ENCODE measurements around the gene LPIN2. TPM values are rescaled to one million over a fixed set of nuclear protein-coding genes. Genes with fewer than 3 reads are reported as not detected.

The LPIN2 gene
- total and polyA plus RNA-seq, 2 experiments from 2014 or later = 9.0 to 10.8 TPM

GRCh38 chr18:2985628-2986027 is 27.3 kb downstream of the LPIN2 start:
- H3K27ac Mint-ChIP-seq = no peak overlapping the region
- Histone ChIP-seq H3K27ac (ENCODE audit: low read depth) (no peak overlapping the region), H3K9me2 (ENCODE audit: insufficient read depth) (no peaks in the 10 kb centered on the region), H3K79me2 (replicated peaks; ENCODE audit: insufficient read depth) (peaks cover 50% of the 10 kb centered on the region), H3K4me2 (no peak overlapping the region), H2AFZ (no peak overlapping the region), H4K20me1 (replicated peaks; ENCODE audit: insufficient read depth) (no peaks in the 10 kb centered on the region), H3K36me3 (ENCODE audit: insufficient read depth) (no peaks in the 10 kb centered on the region), H3F3A (replicated peaks; ENCODE audit: low read depth) (no peaks in the 10 kb centered on the region), H3K4me1 (ENCODE audit: insufficient read depth) (peaks cover 24% of the 10 kb centered on the region), H3K27me3 (ENCODE audit: insufficient read depth) (no peaks in the 10 kb centered on the region), H3K4me3 (no peak overlapping the region)
- H3K9me3 Mint-ChIP-seq = no peaks in the 10 kb centered on the region
- H3K36me3 Mint-ChIP-seq (ENCODE audit: low read depth) = peaks cover 10% of the 10 kb centered on the region; the same call in 2 of the 3 replicates
- DNase-seq (ENCODE audit: low spot score) = no peak
- H3K4me3 Mint-ChIP-seq = no peak overlapping the region
- no peak for ATAC-seq
- TF ChIP-seq ETS1 (IDR thresholded peaks at IDR 0.05) = no peak
- TF ChIP-seq, protein P1, sequence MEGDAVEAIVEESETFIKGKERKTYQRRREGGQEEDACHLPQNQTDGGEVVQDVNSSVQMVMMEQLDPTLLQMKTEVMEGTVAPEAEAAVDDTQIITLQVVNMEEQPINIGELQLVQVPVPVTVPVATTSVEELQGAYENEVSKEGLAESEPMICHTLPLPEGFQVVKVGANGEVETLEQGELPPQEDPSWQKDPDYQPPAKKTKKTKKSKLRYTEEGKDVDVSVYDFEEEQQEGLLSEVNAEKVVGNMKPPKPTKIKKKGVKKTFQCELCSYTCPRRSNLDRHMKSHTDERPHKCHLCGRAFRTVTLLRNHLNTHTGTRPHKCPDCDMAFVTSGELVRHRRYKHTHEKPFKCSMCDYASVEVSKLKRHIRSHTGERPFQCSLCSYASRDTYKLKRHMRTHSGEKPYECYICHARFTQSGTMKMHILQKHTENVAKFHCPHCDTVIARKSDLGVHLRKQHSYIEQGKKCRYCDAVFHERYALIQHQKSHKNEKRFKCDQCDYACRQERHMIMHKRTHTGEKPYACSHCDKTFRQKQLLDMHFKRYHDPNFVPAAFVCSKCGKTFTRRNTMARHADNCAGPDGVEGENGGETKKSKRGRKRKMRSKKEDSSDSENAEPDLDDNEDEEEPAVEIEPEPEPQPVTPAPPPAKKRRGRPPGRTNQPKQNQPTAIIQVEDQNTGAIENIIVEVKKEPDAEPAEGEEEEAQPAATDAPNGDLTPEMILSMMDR (conservative IDR thresholded peaks at IDR 0.05; ENCODE audit: low read depth in 2 of 2) = peak; percentile 41 to 67
- H3K27me3 Mint-ChIP-seq (ENCODE audit: insufficient read depth, low read depth, poor library complexity) = peaks cover 3% of the 10 kb centered on the region
- H3K4me1 Mint-ChIP-seq = peaks cover 37% of the 10 kb centered on the region

DNA sequence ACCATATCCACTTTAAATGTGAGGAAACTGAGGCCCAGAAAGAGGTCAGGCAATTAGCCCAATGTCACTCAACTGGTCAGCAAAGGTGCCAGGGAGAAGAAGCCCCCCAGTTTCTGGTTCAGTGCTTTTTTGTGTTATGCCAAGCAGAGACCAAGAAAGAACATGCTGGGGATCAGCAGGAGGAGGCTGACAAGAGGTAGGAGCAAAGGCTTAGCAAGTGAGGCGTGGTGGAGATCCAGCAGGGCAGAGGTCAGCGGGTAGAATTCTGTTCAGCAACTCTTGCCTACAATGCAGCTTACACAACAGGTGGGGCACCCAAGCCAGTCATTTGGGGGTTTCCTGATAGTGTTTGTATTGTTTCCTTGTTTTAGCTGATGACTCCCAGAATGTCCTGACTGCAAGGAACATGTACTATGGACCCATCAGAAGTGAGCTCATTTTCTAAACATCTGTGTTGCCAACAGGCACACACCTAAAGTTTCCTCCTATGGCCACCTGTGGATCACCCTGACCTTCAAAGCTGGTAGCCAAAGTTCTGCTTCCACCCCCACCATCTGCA is 28.2 kb downstream of the LPIN2 start:
- DNase-seq (ENCODE audit: low spot score) = no peak
- peak; percentile 20 for ATAC-seq
- H3K4me2 ChIP-seq = no peak overlapping the region
- no peaks in the 10 kb centered on the region for H3K27me3 ChIP-seq (ENCODE audit: insufficient read depth)
- no peak overlapping the region for H2AFZ ChIP-seq
- H3K4me3 Mint-ChIP-seq = no peak overlapping the region
- peaks cover 28% of the 10 kb centered on the region for H3K4me1 ChIP-seq (ENCODE audit: insufficient read depth)
- peaks cover 6% of the 10 kb centered on the region for H3K27me3 Mint-ChIP-seq (ENCODE audit: insufficient read depth, low read depth, poor library complexity)
- no peak overlapping the region for H3K27ac ChIP-seq (ENCODE audit: low read depth)
- H3K9me3 Mint-ChIP-seq = no peaks in the 10 kb centered on the region
- H3K36me3 ChIP-seq (ENCODE audit: insufficient read depth) = no peaks in the 10 kb centered on the region
- no peaks in the 10 kb centered on the region for H3F3A ChIP-seq (replicated peaks; ENCODE audit: low read depth)
- H4K20me1 ChIP-seq (replicated peaks; ENCODE audit: insufficient read depth) = no peaks in the 10 kb centered on the region
- H3K27ac Mint-ChIP-seq = no peak overlapping the region; the same call in 1 of the 2 replicates
- H3K4me3 ChIP-seq = no peak overlapping the region
- H3K79me2 ChIP-seq (replicated peaks; ENCODE audit: insufficient read depth) = peaks cover 52% of the 10 kb centered on the region
- H3K36me3 Mint-ChIP-seq (ENCODE audit: low read depth) = peaks cover 10% of the 10 kb centered on the region; the same call in 1 of the 3 replicates
- peaks cover 44% of the 10 kb centered on the region for H3K4me1 Mint-ChIP-seq
- H3K9me2 ChIP-seq (ENCODE audit: insufficient read depth) = no peaks in the 10 kb centered on the region
- no peak for TF ChIP-seq POLR2AphosphoS5 (IDR thresholded peaks at IDR 0.05; ENCODE audit: low read depth)
- TF ChIP-seq CREB1 (CRISPR knock-in tag; IDR thresholded peaks at IDR 0.05; ENCODE audit: low read depth) = no peak
- no peak for TF ChIP-seq ZNF331 (CRISPR knock-in tag; IDR thresholded peaks at IDR 0.05; ENCODE audit: low read depth)
- no peak for TF ChIP-seq ETS1 (IDR thresholded peaks at IDR 0.05)
- TF ChIP-seq, protein P2, sequence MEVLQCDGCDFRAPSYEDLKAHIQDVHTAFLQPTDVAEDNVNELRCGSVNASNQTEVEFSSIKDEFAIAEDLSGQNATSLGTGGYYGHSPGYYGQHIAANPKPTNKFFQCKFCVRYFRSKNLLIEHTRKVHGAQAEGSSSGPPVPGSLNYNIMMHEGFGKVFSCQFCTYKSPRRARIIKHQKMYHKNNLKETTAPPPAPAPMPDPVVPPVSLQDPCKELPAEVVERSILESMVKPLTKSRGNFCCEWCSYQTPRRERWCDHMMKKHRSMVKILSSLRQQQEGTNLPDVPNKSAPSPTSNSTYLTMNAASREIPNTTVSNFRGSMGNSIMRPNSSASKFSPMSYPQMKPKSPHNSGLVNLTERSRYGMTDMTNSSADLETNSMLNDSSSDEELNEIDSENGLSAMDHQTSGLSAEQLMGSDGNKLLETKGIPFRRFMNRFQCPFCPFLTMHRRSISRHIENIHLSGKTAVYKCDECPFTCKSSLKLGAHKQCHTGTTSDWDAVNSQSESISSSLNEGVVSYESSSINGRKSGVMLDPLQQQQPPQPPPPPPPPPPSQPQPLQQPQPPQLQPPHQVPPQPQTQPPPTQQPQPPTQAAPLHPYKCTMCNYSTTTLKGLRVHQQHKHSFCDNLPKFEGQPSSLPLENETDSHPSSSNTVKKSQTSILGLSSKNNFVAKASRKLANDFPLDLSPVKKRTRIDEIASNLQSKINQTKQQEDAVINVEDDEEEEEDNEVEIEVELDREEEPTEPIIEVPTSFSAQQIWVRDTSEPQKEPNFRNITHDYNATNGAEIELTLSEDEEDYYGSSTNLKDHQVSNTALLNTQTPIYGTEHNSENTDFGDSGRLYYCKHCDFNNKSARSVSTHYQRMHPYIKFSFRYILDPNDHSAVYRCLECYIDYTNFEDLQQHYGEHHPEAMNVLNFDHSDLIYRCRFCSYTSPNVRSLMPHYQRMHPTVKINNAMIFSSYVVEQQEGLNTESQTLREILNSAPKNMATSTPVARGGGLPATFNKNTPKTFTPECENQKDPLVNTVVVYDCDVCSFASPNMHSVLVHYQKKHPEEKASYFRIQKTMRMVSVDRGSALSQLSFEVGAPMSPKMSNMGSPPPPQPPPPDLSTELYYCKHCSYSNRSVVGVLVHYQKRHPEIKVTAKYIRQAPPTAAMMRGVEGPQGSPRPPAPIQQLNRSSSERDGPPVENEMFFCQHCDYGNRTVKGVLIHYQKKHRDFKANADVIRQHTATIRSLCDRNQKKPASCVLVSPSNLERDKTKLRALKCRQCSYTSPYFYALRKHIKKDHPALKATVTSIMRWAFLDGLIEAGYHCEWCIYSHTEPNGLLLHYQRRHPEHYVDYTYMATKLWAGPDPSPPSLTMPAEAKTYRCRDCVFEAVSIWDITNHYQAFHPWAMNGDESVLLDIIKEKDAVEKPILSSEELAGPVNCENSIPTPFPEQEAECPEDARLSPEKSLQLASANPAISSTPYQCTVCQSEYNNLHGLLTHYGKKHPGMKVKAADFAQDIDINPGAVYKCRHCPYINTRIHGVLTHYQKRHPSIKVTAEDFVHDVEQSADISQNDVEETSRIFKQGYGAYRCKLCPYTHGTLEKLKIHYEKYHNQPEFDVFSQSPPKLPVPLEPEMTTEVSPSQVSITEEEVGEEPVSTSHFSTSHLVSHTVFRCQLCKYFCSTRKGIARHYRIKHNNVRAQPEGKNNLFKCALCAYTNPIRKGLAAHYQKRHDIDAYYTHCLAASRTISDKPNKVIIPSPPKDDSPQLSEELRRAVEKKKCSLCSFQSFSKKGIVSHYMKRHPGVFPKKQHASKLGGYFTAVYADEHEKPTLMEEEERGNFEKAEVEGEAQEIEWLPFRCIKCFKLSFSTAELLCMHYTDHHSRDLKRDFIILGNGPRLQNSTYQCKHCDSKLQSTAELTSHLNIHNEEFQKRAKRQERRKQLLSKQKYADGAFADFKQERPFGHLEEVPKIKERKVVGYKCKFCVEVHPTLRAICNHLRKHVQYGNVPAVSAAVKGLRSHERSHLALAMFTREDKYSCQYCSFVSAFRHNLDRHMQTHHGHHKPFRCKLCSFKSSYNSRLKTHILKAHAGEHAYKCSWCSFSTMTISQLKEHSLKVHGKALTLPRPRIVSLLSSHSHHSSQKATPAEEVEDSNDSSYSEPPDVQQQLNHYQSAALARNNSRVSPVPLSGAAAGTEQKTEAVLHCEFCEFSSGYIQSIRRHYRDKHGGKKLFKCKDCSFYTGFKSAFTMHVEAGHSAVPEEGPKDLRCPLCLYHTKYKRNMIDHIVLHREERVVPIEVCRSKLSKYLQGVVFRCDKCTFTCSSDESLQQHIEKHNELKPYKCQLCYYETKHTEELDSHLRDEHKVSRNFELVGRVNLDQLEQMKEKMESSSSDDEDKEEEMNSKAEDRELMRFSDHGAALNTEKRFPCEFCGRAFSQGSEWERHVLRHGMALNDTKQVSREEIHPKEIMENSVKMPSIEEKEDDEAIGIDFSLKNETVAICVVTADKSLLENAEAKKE (CRISPR knock-in tag; IDR thresholded peaks at IDR 0.05) = no peak
- TF ChIP-seq STAT1 (IDR thresholded peaks at IDR 0.05; ENCODE audit: unreplicated experiment) = no peak
- TF ChIP-seq JUNB (IDR thresholded peaks at IDR 0.05; ENCODE audit: unreplicated experiment) = no peak
- TF ChIP-seq EZH2phosphoT487 (IDR thresholded peaks at IDR 0.05; ENCODE audit: unreplicated experiment) = no peak
